Mammary epithelial cell (primary cell): ENCODE measurements around the gene RIMBP3C.
"Not testable (repeated sequence)": the region's sequence is repeated elsewhere in the genome, so short reads cannot be mapped to it uniquely, and the experiment has no call there.

ENCODE experiments used
- CTCF ChIP-seq, 2 donors: IDR thresholded peaks in 1 of 2; conservative IDR thresholded peaks in 1 of 2; 2 replicates each; pipeline ENCODE4 v1.5.1; 2011 to 2012; ENCODE audit warnings: inconsistent platforms in 2 of 2, low read length in 2 of 2, mild to moderate bottlenecking in 2 of 2, control low read depth in 1 of 2, low read depth in 1 of 2; ENCODE audit not compliant: insufficient read depth in 1 of 2; ENCODE audit errors: extremely low read depth in 1 of 2
- EZH2 ChIP-seq: IDR thresholded peaks from 2 replicates; pipeline ENCODE4 v1.6.1; 2012; ENCODE audit warnings: low read length, inconsistent platforms, borderline replicate concordance

- TF ChIP-seq CTCF (conservative IDR thresholded peaks at IDR 0.05 in 1 of 2, IDR thresholded peaks at IDR 0.05 in 1 of 2; ENCODE audit: extremely low read depth in 1 of 2, insufficient read depth in 1 of 2, low read depth in 1 of 2, low read length in 2 of 2); EZH2: not testable (repeated sequence)
Observed at GRCh38 chr22:21510397-21510796, 40.9 kb downstream of the RIMBP3C start.
